ENCODE results near the gene TPSAB1. TPM values are rescaled to one million over a fixed set of nuclear protein-coding genes. Genes with fewer than 3 reads are reported as not detected.

The TPSAB1 gene
- total RNA-seq, 4 donors from 2014 or later, result 4.3 to 8.6 (median 6.5) TPM

- Histone ChIP-seq H3K36me3 (no peaks in the 10 kb centered on the region), H3K27me3 (no peaks in the 10 kb centered on the region), H3K27ac (no peak overlapping the region), H3K9me3 (no peaks in the 10 kb centered on the region), H3K4me1 (peaks cover 0 to 9% of the 10 kb centered on the region in 2 donors), H3K4me3 (replicated peaks in 1 of 3) (no peak overlapping the region)
- 46 to 75% methylated on average over 10 to 24 of the region's 30 CpGs for WGBS, 2 donors
- TF ChIP-seq CTCF (IDR thresholded peaks at IDR 0.05) (no peak), POLR2A (IDR thresholded peaks at IDR 0.05) (no peak)
- no peak for DNase-seq
- intact Hi-C loops (cut with DNase I), result no loop called here
These were observed 35.5 kb downstream of the TPSAB1 start for GRCh38 chr16:1275791-1276579.

GRCh38 chr16:1276580-1276878, 36.0 kb downstream of the TPSAB1 start:
- no peak for TF ChIP-seq CTCF (IDR thresholded peaks at IDR 0.05)
- intact Hi-C loops (cut with DNase I), result no loop called here
- WGBS, 2 donors, result no CpG with 5 or more reads among the region's 14 CpGs
- Histone ChIP-seq H3K4me3 (replicated peaks in 1 of 3) (no peak overlapping the region), H3K9me3 (no peaks in the 10 kb centered on the region), H3K27me3 (no peaks in the 10 kb centered on the region), H3K27ac (no peak overlapping the region), H3K4me1 (peaks cover 0 to 5% of the 10 kb centered on the region in 2 donors), H3K36me3 (no peaks in the 10 kb centered on the region)
- DNase-seq, result no peak

GRCh38 chr16:1277151-1277598, 36.7 kb downstream of the TPSAB1 start:
- WGBS, 2 donors, result 54 to 56% methylated on average over 4 to 9 of the region's 19 CpGs
- H3K27me3 ChIP-seq, result no peaks in the 10 kb centered on the region

GRCh38 chr16:1277617-1278282, 37.2 kb downstream of the TPSAB1 start:
- H3K27me3 ChIP-seq, result no peaks in the 10 kb centered on the region
- no peak overlapping the region for H3K27ac ChIP-seq
- H3K4me1 ChIP-seq, result no peaks in the 10 kb centered on the region
- no peaks in the 10 kb centered on the region for H3K36me3 ChIP-seq
- DNase-seq, result no peak
- TF ChIP-seq CTCF (IDR thresholded peaks at IDR 0.05) (no peak), POLR2A (IDR thresholded peaks at IDR 0.05) (no peak)
- no peak overlapping the region for H3K4me3 ChIP-seq (replicated peaks in 1 of 3)
- no peaks in the 10 kb centered on the region for H3K9me3 ChIP-seq
- intact Hi-C loops (cut with DNase I), result no loop called here
- WGBS, 2 donors, result 63 to 65% methylated on average over 17 to 21 of the region's 21 CpGs

More at GRCh38 chr16:1277151-1277598, 36.7 kb downstream of the TPSAB1 start:
- no peak overlapping the region for H3K4me3 ChIP-seq (replicated peaks in 1 of 3)
- intact Hi-C loops (cut with DNase I), result no loop called here
- H3K9me3 ChIP-seq, result no peaks in the 10 kb centered on the region
- no peaks in the 10 kb centered on the region for H3K36me3 ChIP-seq
- no peaks in the 10 kb centered on the region for H3K4me1 ChIP-seq
- no peak for DNase-seq
- TF ChIP-seq CTCF (IDR thresholded peaks at IDR 0.05) (no peak), POLR2A (IDR thresholded peaks at IDR 0.05) (no peak)
- no peak overlapping the region for H3K27ac ChIP-seq

GRCh38 chr16:1278477-1278876, 38.0 kb downstream of the TPSAB1 start:
- intact Hi-C loops (cut with DNase I), result no loop called here
- Histone ChIP-seq H3K36me3 (no peaks in the 10 kb centered on the region), H3K4me3 (replicated peaks in 1 of 3) (no peak overlapping the region), H3K9me3 (no peaks in the 10 kb centered on the region), H3K4me1 (no peaks in the 10 kb centered on the region), H3K27me3 (no peaks in the 10 kb centered on the region), H3K27ac (no peak overlapping the region)
- no peak for DNase-seq
- WGBS, 2 donors, result 20% methylated on average over 2 to 3 of the region's 18 CpGs
- no peak for TF ChIP-seq POLR2A (IDR thresholded peaks at IDR 0.05)
- no peak for TF ChIP-seq CTCF (IDR thresholded peaks at IDR 0.05)

Measured in thyroid gland (tissue), 4 donors.